Neural cell (in vitro differentiated cells): ENCODE measurements around the gene KCNIP4.

ENCODE experiments used
- CTCF ChIP-seq: fragments of 450-650 bp; IDR thresholded peaks from 2 replicates; pipeline ENCODE4 v1.5.1; 2014; ENCODE audit warnings: antibody characterized with exemption, mild to moderate bottlenecking, moderate library complexity; ENCODE audit not compliant: poor library complexity, severe bottlenecking
- EP300 ChIP-seq: fragments of 450-650 bp; conservative IDR thresholded peaks from 2 replicates; pipeline ENCODE4 v1.6.1; 2014; ENCODE audit warnings: antibody characterized with exemption, mild to moderate bottlenecking, moderate library complexity; ENCODE audit not compliant: poor library complexity, severe bottlenecking
- EZH2 ChIP-seq: fragments of 200-600, 300-800 bp; shearing (Covaris generic), sonication (generic); IDR thresholded peaks from 2 replicates; pipeline ENCODE4 v1.6.1; 2014; ENCODE audit warnings: antibody characterized with exemption, low read length, borderline replicate concordance, mild to moderate bottlenecking; ENCODE audit not compliant: insufficient read depth, poor library complexity, severe bottlenecking
- MXI1 ChIP-seq: fragments of 450-650 bp; conservative IDR thresholded peaks from 2 replicates; pipeline ENCODE4 v1.6.1; 2014; ENCODE audit warnings: antibody characterized with exemption, mild to moderate bottlenecking; ENCODE audit not compliant: poor library complexity, severe bottlenecking
- POLR2AphosphoS5 ChIP-seq: IDR thresholded peaks from 2 replicates; pipeline ENCODE4 v1.6.1; 2012
- RAD21 ChIP-seq: fragments of 450-650 bp; conservative IDR thresholded peaks from 2 replicates; pipeline ENCODE4 v1.6.1; 2014; ENCODE audit warnings: antibody characterized with exemption, mild to moderate bottlenecking, moderate library complexity
- REST ChIP-seq: IDR thresholded peaks from 2 replicates; pipeline ENCODE4 v1.6.1; 2012; ENCODE audit warnings: borderline replicate concordance
- TAF1 ChIP-seq: IDR thresholded peaks from 2 replicates; pipeline ENCODE4 v1.6.1; 2012; ENCODE audit warnings: low read depth

- TF ChIP-seq CTCF: no peak
- TF ChIP-seq TAF1: no peak
- TF ChIP-seq REST: no peak
- TF ChIP-seq MXI1: no peak
- TF ChIP-seq RAD21: no peak
- TF ChIP-seq EP300: no peak
- no peak for TF ChIP-seq POLR2AphosphoS5
- no peak for TF ChIP-seq EZH2
Observed at GRCh38 chr4:21467551-21467950, 481.0 kb downstream of the KCNIP4 start.
